Aorta (tissue), 5 donors: Measurements from ENCODE around the gene RAB35. TPM values are rescaled to one million over a fixed set of nuclear protein-coding genes. Genes with fewer than 3 reads are reported as not detected.

Experiments
- ATAC-seq: fragments of 200-7000 bp; cut with Tn5 transposase; one replicate; pipeline ENCODE4 v1.9.1; 2022; ENCODE audit warnings: moderate library complexity; ENCODE audit not compliant: low FRiP score
- DNase-seq, 2 donors: peaks; one replicate each; pipeline ENCODE4 v3.0.0-alpha.2; 2020
- H3K27ac ChIP-seq, 2 donors: one replicate each; pipeline ENCODE4 v1.5.1; 2013; ENCODE audit warnings: low read length in 2 of 2, mild to moderate bottlenecking in 2 of 2, moderate library complexity in 2 of 2, control low read depth in 1 of 2, inconsistent platforms in 1 of 2, low read depth in 1 of 2
- H3K27me3 ChIP-seq, 2 donors: one replicate each; pipeline ENCODE4 v1.6.1; 2013; ENCODE audit warnings: control low read depth in 1 of 2, low read length in 1 of 2, mild to moderate bottlenecking in 1 of 2, moderate library complexity in 1 of 2; ENCODE audit not compliant: insufficient read depth in 2 of 2, control insufficient read depth in 1 of 2
- H3K36me3 ChIP-seq, 2 donors: one replicate each; pipeline ENCODE4 v1.6.1; 2013; ENCODE audit warnings: control low read depth in 1 of 2, low read length in 1 of 2, mild to moderate bottlenecking in 1 of 2; ENCODE audit not compliant: insufficient read depth in 2 of 2, control insufficient read depth in 1 of 2
- H3K4me1 ChIP-seq, 2 donors: one replicate each; pipeline ENCODE4 v1.6.1; 2013; ENCODE audit warnings: low read length in 2 of 2, control low read depth in 1 of 2, mild to moderate bottlenecking in 1 of 2, moderate library complexity in 1 of 2; ENCODE audit not compliant: insufficient read depth in 2 of 2, control insufficient read depth in 1 of 2
- H3K4me3 ChIP-seq, 2 donors: one replicate each; pipeline ENCODE4 v1.5.1; 2013; ENCODE audit warnings: low read length in 2 of 2, control low read depth in 1 of 2, mild to moderate bottlenecking in 1 of 2
- H3K9me3 ChIP-seq: one replicate; pipeline ENCODE4 v1.6.1; 2013; ENCODE audit warnings: mild to moderate bottlenecking, low read length; ENCODE audit not compliant: control insufficient read depth
- WGBS, 2 donors: extraction: QIAGEN DNeasy Blood & Tissue Kit; methylation state at CpG; one replicate each; pipeline ENCODE4 v1.1.7; 2013; 5-methylcytosine and 5-hydroxymethylcytosine counted together
- intact Hi-C, 2 donors: fragments of 100-400 bp; cut with DNase I; formaldehyde crosslinking; loops; one replicate each; pipeline versions ENCODE4 v1.14.2 to v1.15.0; 2022
- polyA plus RNA-seq, 2 donors: library from polyadenylated mRNA; stranded (reverse); fragments of 200-250 nt; gene quantifications; one replicate each; pipeline ENCODE4 v1.2.3, GENCODE V29; 2013
- total RNA-seq, 2 donors: library from RNA; stranded (reverse); fragmentation: NEBNext Ultra II Directional; extraction: Animal tissue kit (Norgen Biotek cat#: 25700); gene quantifications; one replicate each; pipeline ENCODE4 v1.2.1, GENCODE V29; 2021
- donor health status: healthy with polysubstance abuse.
- donor health status: Bipolar disorder and iron deficiency.
- donor health status: DM: no; HTN: no; CAD: no.
- donor health status: DM: no; HTN: no; CAD: no.
- donor health status: DM: yes; HTN: yes; CAD: no.

RAB35 gene
- total and polyA plus RNA-seq, 4 donors, result 15.7 to 52.6 (median 35.5) TPM

DNA sequence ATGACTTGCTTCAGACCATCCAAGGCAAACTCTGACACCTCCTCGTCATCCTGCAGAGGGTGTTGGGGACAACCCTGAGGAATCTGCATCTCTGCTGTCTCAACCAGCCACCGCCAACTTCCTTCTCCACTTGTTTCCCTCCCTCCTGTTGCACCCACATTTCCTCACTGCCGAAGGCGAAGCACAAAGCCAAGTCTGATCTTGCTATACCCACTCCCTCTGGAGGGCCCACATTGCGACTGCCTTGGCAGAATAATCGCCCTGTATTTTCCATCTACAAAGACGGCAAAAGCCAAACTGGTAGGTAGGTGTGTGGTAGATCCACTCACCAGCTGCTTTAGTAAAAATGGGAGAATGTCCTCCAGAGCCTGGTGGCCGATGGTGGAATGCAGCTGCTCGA, 21.8 kb upstream of the RAB35 start:
- Histone ChIP-seq H3K36me3 (peaks cover 14 to 37% of the 10 kb centered on the region in 2 donors), H3K27ac (no peak overlapping the region), H3K4me1 (no peaks in the 10 kb centered on the region), H3K9me3 (no peaks in the 10 kb centered on the region), H3K4me3 (no peak overlapping the region), H3K27me3 (no peaks in the 10 kb centered on the region)
- ATAC-seq, result no peak
- WGBS, 2 donors, result 92 to 95% methylated on average over 9 of the region's 9 CpGs
- DNase-seq, result no peak
- intact Hi-C loops, result no loop called here

DNA sequence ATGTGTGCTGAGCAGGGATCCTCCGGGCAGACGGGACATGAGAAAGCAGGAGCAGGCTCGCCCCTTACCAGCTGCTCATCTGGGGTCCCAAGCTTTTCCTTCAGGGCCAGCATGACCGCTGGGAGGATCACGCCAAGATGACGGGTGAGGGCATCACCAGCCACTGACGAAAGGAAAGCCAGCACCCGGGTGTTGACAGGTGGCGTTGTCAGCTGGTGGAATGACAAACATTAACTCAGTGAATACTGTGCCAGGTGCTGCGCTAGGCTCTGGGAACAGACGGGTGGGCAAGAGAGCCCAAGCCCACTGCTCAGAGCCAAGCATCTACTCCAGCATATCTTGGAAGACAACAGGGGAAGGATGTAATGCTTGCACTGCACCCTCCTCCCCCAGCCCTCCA, 21.3 kb upstream of the RAB35 start:
- H3K9me3 ChIP-seq, result no peaks in the 10 kb centered on the region
- H3K27ac ChIP-seq, result no peak overlapping the region
- H3K27me3 ChIP-seq, result no peaks in the 10 kb centered on the region
- intact Hi-C loops, result no loop called here
- no peak overlapping the region for H3K4me3 ChIP-seq
- no peak for ATAC-seq
- no peaks in the 10 kb centered on the region for H3K4me1 ChIP-seq
- peaks cover 17 to 37% of the 10 kb centered on the region in 2 donors for H3K36me3 ChIP-seq
- DNase-seq, result no peak
- 87 to 88% methylated on average over 11 of the region's 11 CpGs for WGBS, 2 donors

- Histone ChIP-seq H3K9me3 (no peaks in the 10 kb centered on the region), H3K4me3 (no peak overlapping the region), H3K36me3 (peaks cover 15 to 32% of the 10 kb centered on the region in 2 donors), H3K27ac (no peak overlapping the region), H3K4me1 (no peaks in the 10 kb centered on the region), H3K27me3 (no peaks in the 10 kb centered on the region)
- 91 to 92% methylated on average over 11 of the region's 11 CpGs for WGBS, 2 donors
- intact Hi-C loops, result no loop called here
- no peak for ATAC-seq
- no peak for DNase-seq
Measured at GRCh38 chr12:120136093-120136770, 19.7 kb upstream of the RAB35 start.

GRCh38 chr12:120134307-120134980, 17.9 kb upstream of the RAB35 start:
- ATAC-seq, result no peak
- intact Hi-C loops, result no loop called here
- H3K4me1 ChIP-seq, result no peaks in the 10 kb centered on the region
- H3K9me3 ChIP-seq, result no peaks in the 10 kb centered on the region
- no peak overlapping the region for H3K4me3 ChIP-seq
- no peak overlapping the region for H3K27ac ChIP-seq
- H3K36me3 ChIP-seq, result peaks cover 8 to 30% of the 10 kb centered on the region in 2 donors
- no peak for DNase-seq
- 97% methylated on average over 20 of the region's 20 CpGs for WGBS, 2 donors
- H3K27me3 ChIP-seq, result no peaks in the 10 kb centered on the region

DNA sequence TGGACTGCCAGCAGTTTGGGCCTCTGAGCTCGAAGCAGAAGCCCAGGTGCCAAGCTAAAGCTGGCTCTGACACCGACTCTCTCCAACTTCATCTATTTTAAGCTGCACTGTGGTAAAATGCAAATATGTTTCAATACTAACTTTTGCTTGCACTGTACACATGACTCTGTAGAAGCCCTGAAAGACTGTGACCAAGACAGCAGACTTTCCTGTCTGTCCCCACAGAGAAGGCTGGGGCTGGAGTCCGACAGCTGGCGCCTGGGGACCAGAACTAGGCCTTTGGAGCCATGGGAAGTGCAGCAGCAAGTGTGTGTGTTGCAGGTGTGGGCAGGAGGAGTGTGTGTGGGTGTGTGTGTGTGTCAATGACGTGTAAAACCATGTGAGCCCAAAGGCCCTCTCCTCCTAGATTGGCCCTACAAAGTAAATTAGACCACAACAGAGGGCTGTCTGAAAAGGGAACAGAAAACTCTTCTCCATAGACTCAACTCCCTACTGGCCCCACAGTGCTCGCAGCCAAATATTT, 16.4 kb upstream of the RAB35 start:
- intact Hi-C loops, result no loop called here
- no peak for DNase-seq

GRCh38 chr12:120132054-120132836, 15.7 kb upstream of the RAB35 start:
- 79 to 84% methylated on average over 9 of the region's 9 CpGs for WGBS, 2 donors
- Histone ChIP-seq H3K4me1 (no peaks in the 10 kb centered on the region), H3K27ac (no peak overlapping the region), H3K9me3 (no peaks in the 10 kb centered on the region), H3K4me3 (no peak overlapping the region), H3K27me3 (no peaks in the 10 kb centered on the region), H3K36me3 (peaks cover 4 to 23% of the 10 kb centered on the region in 2 donors)
- intact Hi-C loops, result no loop called here
- ATAC-seq (no peak), DNase-seq (no peak)

More for the DNA sequence above, 16.4 kb upstream of the RAB35 start:
- Histone ChIP-seq H3K4me1 (no peaks in the 10 kb centered on the region), H3K9me3 (no peaks in the 10 kb centered on the region), H3K27ac (no peak overlapping the region), H3K27me3 (no peaks in the 10 kb centered on the region), H3K4me3 (no peak overlapping the region), H3K36me3 (peaks cover 4 to 26% of the 10 kb centered on the region in 2 donors)
- 84 to 89% methylated on average over 6 of the region's 6 CpGs for WGBS, 2 donors
- no peak for ATAC-seq

GRCh38 chr12:120131116-120131515, 14.6 kb upstream of the RAB35 start:
- intact Hi-C loops, result no loop called here
- ATAC-seq (no peak), DNase-seq (no peak)
- Histone ChIP-seq H3K27me3 (no peaks in the 10 kb centered on the region), H3K4me1 (no peaks in the 10 kb centered on the region), H3K4me3 (no peak overlapping the region), H3K27ac (no peak overlapping the region), H3K9me3 (no peaks in the 10 kb centered on the region), H3K36me3 (peaks cover 4 to 14% of the 10 kb centered on the region in 2 donors)
- WGBS, 2 donors, result 94% methylated on average over 15 of the region's 15 CpGs

DNA sequence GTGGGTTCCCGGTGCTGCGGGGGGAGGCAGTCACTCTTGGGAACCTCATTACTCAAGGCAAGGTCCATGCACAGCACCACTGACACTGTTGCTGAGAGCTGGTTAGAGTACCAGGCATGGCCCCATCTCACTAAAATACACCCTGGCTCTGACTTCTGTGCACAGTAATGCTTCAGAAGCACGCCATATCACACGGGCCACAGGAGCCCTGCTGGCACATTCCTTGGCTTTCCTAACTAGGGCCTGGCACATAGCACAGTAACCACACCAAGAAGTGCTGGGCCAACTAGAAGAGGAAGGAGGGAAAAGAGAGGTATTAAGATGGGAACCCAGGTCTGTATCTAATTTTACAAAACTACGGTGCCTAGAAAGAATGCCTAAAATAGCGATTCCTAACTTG, 13.5 kb upstream of the RAB35 start:
- 84 to 85% methylated on average over 6 of the region's 6 CpGs for WGBS, 2 donors
- no peak for DNase-seq
- H3K4me3 ChIP-seq, result no peak overlapping the region
- H3K27ac ChIP-seq, result no peak overlapping the region
- H3K27me3 ChIP-seq, result no peaks in the 10 kb centered on the region
- no peaks in the 10 kb centered on the region for H3K9me3 ChIP-seq
- no peak for ATAC-seq
- no peaks in the 10 kb centered on the region for H3K4me1 ChIP-seq
- H3K36me3 ChIP-seq, result peaks cover 4 to 13% of the 10 kb centered on the region in 2 donors
- intact Hi-C loops, result no loop called here
